Breast epithelium (tissue), 3 donors: ENCODE results near the gene BCL2L13.

Experiments used
- POLR2AphosphoS5 ChIP-seq, 3 donors: sonication (generic); formaldehyde crosslinking; IDR thresholded peaks; one replicate each; pipeline ENCODE4 v1.6.1; 2017; ENCODE audit warnings: antibody characterized with exemption in 3 of 3
- TF ChIP-seq, protein P1 (sequence below), 3 donors: fragments of 450-650 bp; IDR thresholded peaks; one replicate each; pipeline ENCODE4 v1.5.1; 2016 to 2017; ENCODE audit warnings: antibody characterized with exemption in 3 of 3, mild to moderate bottlenecking in 3 of 3, moderate library complexity in 3 of 3

DNA sequence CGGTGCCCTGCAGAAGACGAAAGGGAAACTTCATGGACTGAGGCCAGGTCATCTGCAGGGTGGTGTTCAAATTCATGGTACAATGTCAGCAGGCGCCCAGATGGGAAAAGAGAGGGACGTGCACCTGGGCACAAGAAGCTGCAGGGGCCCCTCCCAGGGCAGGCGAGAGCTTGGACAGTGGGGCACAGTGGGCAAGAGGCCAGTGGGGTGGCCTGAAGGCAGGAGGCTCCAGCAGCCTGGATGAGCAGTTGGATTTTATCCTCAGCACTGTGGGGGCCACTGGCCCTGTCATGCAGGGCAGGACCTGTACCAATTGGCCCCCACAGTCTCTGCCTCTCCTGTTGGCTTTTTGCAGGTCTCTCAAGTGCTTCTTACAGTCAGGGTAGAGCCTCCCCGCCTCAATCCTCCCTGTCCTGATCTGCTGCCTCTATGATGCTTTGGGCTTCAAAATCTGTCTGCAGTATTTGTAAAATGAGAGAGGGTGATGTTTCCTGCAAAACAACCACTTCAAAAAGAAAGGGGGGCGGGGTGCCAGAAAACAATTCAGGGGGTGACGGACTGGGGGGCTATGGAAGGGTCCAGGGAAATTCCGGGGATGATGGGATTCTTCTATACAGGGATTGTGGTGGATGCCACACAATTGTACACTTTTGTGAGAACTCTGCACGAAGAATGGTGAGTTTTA is 137.4 kb downstream of the BCL2L13 start:
- TF ChIP-seq, protein P1, sequence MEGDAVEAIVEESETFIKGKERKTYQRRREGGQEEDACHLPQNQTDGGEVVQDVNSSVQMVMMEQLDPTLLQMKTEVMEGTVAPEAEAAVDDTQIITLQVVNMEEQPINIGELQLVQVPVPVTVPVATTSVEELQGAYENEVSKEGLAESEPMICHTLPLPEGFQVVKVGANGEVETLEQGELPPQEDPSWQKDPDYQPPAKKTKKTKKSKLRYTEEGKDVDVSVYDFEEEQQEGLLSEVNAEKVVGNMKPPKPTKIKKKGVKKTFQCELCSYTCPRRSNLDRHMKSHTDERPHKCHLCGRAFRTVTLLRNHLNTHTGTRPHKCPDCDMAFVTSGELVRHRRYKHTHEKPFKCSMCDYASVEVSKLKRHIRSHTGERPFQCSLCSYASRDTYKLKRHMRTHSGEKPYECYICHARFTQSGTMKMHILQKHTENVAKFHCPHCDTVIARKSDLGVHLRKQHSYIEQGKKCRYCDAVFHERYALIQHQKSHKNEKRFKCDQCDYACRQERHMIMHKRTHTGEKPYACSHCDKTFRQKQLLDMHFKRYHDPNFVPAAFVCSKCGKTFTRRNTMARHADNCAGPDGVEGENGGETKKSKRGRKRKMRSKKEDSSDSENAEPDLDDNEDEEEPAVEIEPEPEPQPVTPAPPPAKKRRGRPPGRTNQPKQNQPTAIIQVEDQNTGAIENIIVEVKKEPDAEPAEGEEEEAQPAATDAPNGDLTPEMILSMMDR (IDR thresholded peaks at IDR 0.05) = no peak
- TF ChIP-seq POLR2AphosphoS5 (IDR thresholded peaks at IDR 0.05) = no peak
